D341Med (cell line): Measurements from ENCODE around the gene HTATSF1.

ENCODE experiments used
- DNase-seq: peaks from one replicate; pipeline ENCODE4 v3.0.0; 2012; ENCODE audit warnings: low spot score

Gene HTATSF1

DNA sequence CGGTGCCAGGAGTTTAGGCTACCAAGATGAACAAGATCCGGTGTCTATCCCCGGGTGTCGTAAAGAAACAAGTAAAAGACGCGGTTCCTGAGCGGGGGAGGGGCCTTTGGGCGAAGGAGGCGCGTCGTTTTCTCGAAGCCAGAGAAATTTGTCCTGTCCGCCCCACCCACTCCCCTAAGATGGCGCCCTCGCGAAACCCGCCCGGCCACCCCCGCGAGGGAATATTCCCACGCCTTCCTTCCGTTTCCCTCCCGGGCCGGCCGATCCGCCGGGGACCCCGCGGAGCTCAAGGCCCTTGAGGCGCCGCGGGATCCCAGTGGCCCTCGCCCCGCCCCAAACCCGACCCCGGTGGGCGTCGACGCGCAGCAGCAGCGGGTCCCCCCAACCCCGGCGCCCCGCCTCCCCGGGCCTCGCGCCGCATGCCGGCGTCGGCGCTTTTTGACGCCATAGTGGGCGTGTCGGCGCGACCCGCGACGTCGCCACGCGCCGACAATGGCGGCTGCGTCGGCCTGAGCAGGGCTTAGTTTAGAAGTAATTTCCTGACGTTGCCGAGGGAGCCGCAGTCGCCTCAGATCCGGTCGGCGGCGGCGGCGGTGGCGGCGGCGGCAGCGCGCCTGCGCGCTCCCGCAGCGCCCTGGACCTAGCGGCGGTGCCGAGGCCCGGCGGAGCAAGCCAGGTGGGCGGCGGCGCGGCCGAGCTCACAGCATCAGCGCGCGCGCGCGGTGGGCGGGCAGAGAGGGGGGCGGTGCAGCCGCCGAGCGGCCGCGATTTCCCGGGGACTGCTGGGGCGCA is 432 bp upstream of the HTATSF1 start:
- peak; percentile 89 for DNase-seq

DNA sequence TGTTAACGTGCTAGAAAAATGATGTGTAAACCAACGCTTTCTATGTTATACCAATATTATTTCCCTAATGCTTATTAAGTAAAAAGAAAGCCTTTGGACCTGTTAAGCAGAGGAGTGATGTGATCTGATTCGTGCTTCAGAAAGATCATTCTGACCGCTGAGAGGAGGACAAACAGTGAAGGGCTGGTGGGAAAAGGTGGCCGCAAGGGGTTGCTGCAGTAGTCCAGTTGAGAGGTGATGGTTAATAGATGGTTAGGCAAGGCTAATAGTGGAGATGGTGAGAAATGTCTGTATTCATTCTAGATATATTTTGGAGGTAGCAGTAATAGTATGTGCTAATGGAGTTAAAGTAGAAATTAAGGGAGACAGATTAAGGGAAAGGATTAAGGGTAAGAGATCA is 21.7 kb downstream of the HTATSF1 start:
- no peak for DNase-seq

- DNase-seq: no peak
Observed at GRCh38 chrX:136523770-136524169, 26.4 kb downstream of the HTATSF1 start.

DNA sequence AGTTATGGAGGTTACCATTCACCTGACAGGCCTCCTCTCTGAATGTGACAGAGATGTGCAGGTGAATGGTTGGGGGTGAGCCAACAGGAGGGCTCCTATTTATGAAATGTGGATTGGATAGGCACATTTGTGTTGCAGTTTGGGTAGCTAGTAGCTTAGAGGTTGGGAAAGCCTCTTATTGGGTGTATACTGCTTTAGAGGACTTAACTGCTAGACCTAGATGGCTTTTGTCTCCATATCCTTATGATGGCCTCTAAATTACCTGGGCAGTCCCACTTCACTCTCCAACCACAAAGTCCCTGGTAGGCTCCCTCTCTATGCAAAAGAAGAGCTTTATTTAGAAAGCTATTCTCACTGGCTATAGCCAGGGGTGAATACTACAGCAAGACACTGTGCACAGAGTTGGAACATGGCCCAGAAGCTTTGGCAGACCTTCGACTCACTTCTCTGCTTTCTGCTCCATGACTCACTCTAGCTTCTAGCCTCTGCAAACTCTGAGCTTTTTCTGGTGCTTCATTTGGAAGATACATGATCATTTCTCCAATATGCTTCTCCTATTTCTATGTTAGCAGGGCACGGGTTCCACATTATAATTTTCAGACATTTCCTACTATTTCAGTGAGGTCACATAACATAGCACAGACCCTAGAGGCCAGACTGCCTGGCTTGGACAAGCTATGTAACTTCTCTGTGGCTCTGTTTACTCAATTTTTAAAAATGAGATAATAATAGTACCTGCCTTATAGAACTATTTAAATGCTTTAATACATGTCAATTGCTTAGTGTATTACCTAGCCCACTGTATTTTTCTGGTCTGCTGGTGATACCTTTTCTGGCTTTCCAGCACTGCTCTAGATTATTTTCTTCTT is 28.6 kb downstream of the HTATSF1 start:
- no peak for DNase-seq

- no peak for DNase-seq
Observed at GRCh38 chrX:136528645-136529315, 31.4 kb downstream of the HTATSF1 start.

- no peak for DNase-seq
Observed at GRCh38 chrX:136529795-136530194, 32.4 kb downstream of the HTATSF1 start.

DNA sequence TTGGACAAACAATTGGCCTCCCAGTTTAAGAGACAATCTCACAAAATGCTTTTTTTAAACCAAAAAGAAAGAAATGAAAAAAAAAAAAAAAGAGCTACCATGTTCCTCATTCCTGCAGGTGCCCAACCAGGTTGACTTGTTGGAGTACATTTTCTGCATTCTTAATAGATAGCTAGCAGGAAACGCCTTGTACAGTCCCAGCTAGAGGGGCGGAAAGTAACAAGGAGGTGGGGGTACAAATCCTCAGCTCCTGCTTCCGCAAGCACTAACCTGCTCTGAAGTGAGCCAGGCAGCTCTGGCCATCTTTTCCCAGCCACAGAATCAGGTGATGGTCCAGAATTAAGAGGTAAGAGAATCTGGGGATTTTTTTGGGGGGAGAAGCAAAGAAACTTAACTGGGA is 34.6 kb downstream of the HTATSF1 start, which contains the start of gene VGLL1:
VGLL1 (plus strand) TSS at position 265 of the 400 bp plus-strand sequence. CDS start 3,806 bp downstream, outside the sequence.
- DNase-seq: no peak

DNA sequence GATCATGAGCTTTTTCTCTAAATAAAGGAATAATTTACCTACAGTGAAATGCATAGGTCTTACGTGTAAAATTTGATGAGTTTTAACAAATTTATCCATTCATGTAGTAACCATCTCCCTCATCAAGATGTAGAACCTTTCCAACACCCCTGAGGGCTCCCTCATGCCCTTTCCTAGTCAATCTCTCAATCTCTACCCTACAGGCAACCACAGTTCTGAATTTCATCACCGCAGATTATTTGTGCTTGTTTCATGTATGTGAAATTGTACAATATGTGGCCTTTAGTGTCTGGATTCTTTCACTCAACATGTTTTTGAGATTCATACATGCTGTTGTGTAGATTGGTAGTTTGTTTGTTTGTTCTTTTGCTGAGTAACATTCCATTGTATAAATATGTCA is 36.7 kb downstream of the HTATSF1 start:
- no peak for DNase-seq

DNA sequence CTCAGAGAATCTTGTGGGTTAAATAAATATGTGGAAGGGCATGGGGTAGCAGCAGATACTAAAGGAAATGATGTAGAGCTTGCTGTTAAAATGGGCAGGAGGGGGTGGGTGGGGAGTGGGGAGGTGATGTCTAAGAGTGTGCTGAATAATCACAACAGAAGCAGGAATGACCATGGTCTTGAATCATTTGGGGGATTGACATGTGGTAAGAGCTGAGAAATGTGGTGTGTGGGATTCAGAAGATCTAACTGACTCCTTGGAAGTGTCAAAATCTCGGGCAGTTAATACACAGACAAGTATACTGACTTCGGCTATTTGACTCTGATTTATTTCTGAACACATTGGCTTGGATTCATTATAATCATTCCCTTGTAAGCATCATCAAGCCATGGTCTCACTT is 41.4 kb downstream of the HTATSF1 start:
- DNase-seq: no peak

GRCh38 chrX:136540226-136540625 is 42.8 kb downstream of the HTATSF1 start:
- DNase-seq: no peak

GRCh38 chrX:136541294-136541693 is 43.9 kb downstream of the HTATSF1 start:
- DNase-seq: no peak

- no peak for DNase-seq
Observed at GRCh38 chrX:136542281-136542680, 44.9 kb downstream of the HTATSF1 start.

GRCh38 chrX:136546371-136546781 is 49.0 kb downstream of the HTATSF1 start:
- no peak for DNase-seq

GRCh38 chrX:136549226-136549625 is 51.8 kb downstream of the HTATSF1 start:
- no peak for DNase-seq

GRCh38 chrX:136551410-136551809 is 54.0 kb downstream of the HTATSF1 start:
- DNase-seq: no peak

DNA sequence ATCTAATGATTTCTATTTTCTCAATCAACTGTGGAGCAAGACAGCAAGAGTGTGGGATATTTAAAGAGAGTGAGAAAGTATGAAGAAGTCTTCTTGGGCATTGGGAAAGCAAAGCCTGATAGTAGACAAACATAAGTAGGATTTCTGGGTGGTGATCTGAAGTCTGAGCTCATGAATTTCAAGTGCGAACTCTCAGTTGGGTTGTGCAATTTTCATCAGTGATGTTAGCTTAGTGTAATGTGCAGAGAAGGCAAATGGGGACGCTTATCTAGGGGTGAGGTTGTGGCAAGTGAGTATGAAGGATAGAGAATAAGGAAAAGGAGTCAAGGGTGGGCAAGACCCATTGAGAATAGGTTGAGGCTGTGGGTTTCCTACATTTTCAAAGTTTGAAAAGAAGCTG is 58.3 kb downstream of the HTATSF1 start:
- DNase-seq: no peak
